H1 (cell line): ENCODE measurements around the gene RANBP9. TPM values are rescaled to one million over a fixed set of nuclear protein-coding genes. Genes with fewer than 3 reads are reported as not detected.

Experiments used
- CTCF ChIA-PET: fragments of 300-600 bp; sonication (Branson Sonifier 250); formaldehyde crosslinking; loops from one replicate; lab custom pipeline; 2021; ENCODE audit not compliant: partially characterized antibody; lab: Charles Lee
- POLR2A ChIA-PET: fragments of 300-600 bp; sonication (Branson Sonifier 250); formaldehyde crosslinking; loops from one replicate; lab custom pipeline; 2021; ENCODE audit warnings: inconsistent platforms; ENCODE audit not compliant: partially characterized antibody; lab: Charles Lee
- DNase-seq, 2 experiments: peaks; one replicate each; pipeline versions ENCODE4 v3.0.0 to v3.0.0-alpha.2; 2010 to 2022; ENCODE audit warnings: low spot score in 2 of 2, low read depth in 1 of 2, mixed read lengths in 1 of 2
- FAIRE-seq: peaks from 2 replicates; lab custom pipeline; 2011; peaks lifted over from hg19 to GRCh38; lab: Jason Lieb, UNC
- H2AFZ ChIP-seq: 2 replicates; pipeline ENCODE4 v1.8.1; 2012; ENCODE audit warnings: low read length, inconsistent platforms
- H2AK5ac ChIP-seq: 2 replicates; pipeline ENCODE4 v1.6.1; 2013; ENCODE audit warnings: low read depth, low read length
- H2BK120ac ChIP-seq: replicated peaks from 2 replicates; pipeline ENCODE3; 2013; ENCODE audit warnings: low read depth, low read length, inconsistent platforms
- H2BK12ac ChIP-seq: 2 replicates; pipeline ENCODE4 v1.6.1; 2013; ENCODE audit warnings: low read depth, low read length
- H2BK15ac ChIP-seq: 2 replicates; pipeline ENCODE4 v1.6.1; 2013; ENCODE audit warnings: low read length
- H2BK20ac ChIP-seq: 2 replicates; pipeline ENCODE4 v1.6.1; 2013; ENCODE audit warnings: low read length
- H2BK5ac ChIP-seq: 2 replicates; pipeline ENCODE4 v1.6.1; 2013; ENCODE audit warnings: low read depth, low read length
- H3K14ac ChIP-seq: 2 replicates; pipeline ENCODE4 v1.6.1; 2013; ENCODE audit warnings: inconsistent platforms; ENCODE audit not compliant: insufficient read length
- H3K18ac ChIP-seq: 2 replicates; pipeline ENCODE4 v1.6.1; 2013; ENCODE audit warnings: low read length; ENCODE audit errors: extremely low read depth
- H3K23ac ChIP-seq: 2 replicates; pipeline ENCODE4 v1.6.1; 2013; ENCODE audit warnings: inconsistent platforms; ENCODE audit not compliant: insufficient read length
- H3K23me2 ChIP-seq: 2 replicates; pipeline ENCODE4 v1.6.1; 2013; ENCODE audit warnings: low read depth, low read length
- H3K27ac ChIP-seq: 2 replicates; pipeline ENCODE4 v1.6.1; 2011; ENCODE audit warnings: low read depth, low read length, inconsistent platforms
- H3K27me3 ChIP-seq, 4 experiments: replicated peaks in 1 of 4; 1 replicate in 1 of 4; 2 replicates in 3 of 4; pipeline versions ENCODE4 v1.6.1 to v1.8.1; 2011 to 2013; ENCODE audit warnings: low read length in 3 of 4, mild to moderate bottlenecking in 3 of 4, inconsistent platforms in 2 of 4, mixed read lengths in 2 of 4, moderate library complexity in 1 of 4; ENCODE audit not compliant: control insufficient read depth in 3 of 4, insufficient read depth in 3 of 4; ENCODE audit errors: extremely low read depth in 1 of 4
- H3K36me3 ChIP-seq, 4 experiments: 2 replicates each; pipeline versions ENCODE4 v1.6.1 to v1.8.1; 2011 to 2013; ENCODE audit warnings: mild to moderate bottlenecking in 4 of 4, low read length in 3 of 4, moderate library complexity in 2 of 4, control low read depth in 1 of 4, inconsistent platforms in 1 of 4; ENCODE audit not compliant: insufficient read depth in 4 of 4, control insufficient read depth in 2 of 4
- H3K4ac ChIP-seq: replicated peaks from 2 replicates; pipeline ENCODE3; 2013; ENCODE audit warnings: low read length, low read depth, mixed read lengths, inconsistent platforms; ENCODE audit not compliant: insufficient read length
- H3K4me1 ChIP-seq, 4 experiments: replicated peaks in 1 of 4; 1 replicate in 1 of 4; 2 replicates in 3 of 4; pipeline versions ENCODE4 v1.6.1 to v1.8.1; 2011 to 2013; ENCODE audit warnings: low read length in 3 of 4, inconsistent platforms in 2 of 4, mixed read lengths in 1 of 4; ENCODE audit not compliant: insufficient read depth in 4 of 4, control insufficient read depth in 3 of 4
- H3K4me2 ChIP-seq, 2 experiments: 2 replicates each; pipeline versions ENCODE4 v1.6.1 to v1.8.1; 2011 to 2013; ENCODE audit warnings: low read depth in 2 of 2, low read length in 2 of 2, control low read depth in 1 of 2, inconsistent platforms in 1 of 2, mild to moderate bottlenecking in 1 of 2; ENCODE audit not compliant: insufficient read depth in 1 of 2
- H3K4me3 ChIP-seq, 4 experiments: fragments of 200-600, 300-600 bp in 1 of 4; sonication (generic), shearing (Covaris generic), sonication (Bioruptor Twin) in 1 of 4; 2 replicates each; pipeline versions ENCODE4 v1.5.1 to v1.8.1; 2011 to 2016; ENCODE audit warnings: low read length in 4 of 4, low read depth in 3 of 4, control low read depth in 2 of 4, inconsistent platforms in 2 of 4, mild to moderate bottlenecking in 2 of 4, mixed read lengths in 1 of 4, moderate library complexity in 1 of 4; ENCODE audit not compliant: insufficient read depth in 2 of 4; ENCODE audit errors: extremely low read depth in 1 of 4
- H3K56ac ChIP-seq: replicated peaks from 2 replicates; pipeline ENCODE3; 2013; ENCODE audit warnings: low read depth, mild to moderate bottlenecking, mixed read lengths, low read length, inconsistent platforms; ENCODE audit not compliant: insufficient read length
- H3K79me1 ChIP-seq: 2 replicates; pipeline ENCODE4 v1.6.1; 2013; ENCODE audit warnings: low read depth, low read length, control low read depth
- H3K79me2 ChIP-seq, 2 experiments: 2 replicates each; pipeline versions ENCODE4 v1.6.1 to v1.8.1; 2012 to 2013; ENCODE audit warnings: low read length in 2 of 2, mild to moderate bottlenecking in 2 of 2, inconsistent platforms in 1 of 2; ENCODE audit not compliant: insufficient read depth in 2 of 2, control insufficient read depth in 1 of 2
- H3K9ac ChIP-seq, 4 experiments: replicated peaks in 1 of 4; 1 replicate in 1 of 4; 2 replicates in 3 of 4; pipeline versions ENCODE4 v1.6.1 to v1.8.1; 2011 to 2013; ENCODE audit warnings: low read depth in 3 of 4, low read length in 3 of 4, control low read depth in 2 of 4, mild to moderate bottlenecking in 2 of 4, moderate library complexity in 2 of 4, inconsistent platforms in 1 of 4; ENCODE audit errors: extremely low read depth in 1 of 4
- H3K9me3 ChIP-seq, 2 experiments: 2 replicates each; pipeline versions ENCODE4 v1.6.1 to v1.8.1; 2012 to 2013; ENCODE audit warnings: mild to moderate bottlenecking in 2 of 2, moderate library complexity in 2 of 2, control low read depth in 1 of 2, inconsistent platforms in 1 of 2, low read depth in 1 of 2, low read length in 1 of 2, mixed read lengths in 1 of 2; ENCODE audit not compliant: insufficient read depth in 2 of 2
- H4K20me1 ChIP-seq, 2 experiments: replicated peaks in 1 of 2; 2 replicates each; pipeline versions ENCODE3 to v1.8.1; 2011 to 2013; ENCODE audit warnings: inconsistent platforms in 2 of 2, low read length in 2 of 2, mild to moderate bottlenecking in 1 of 2; ENCODE audit not compliant: insufficient read depth in 2 of 2, control insufficient read depth in 1 of 2
- H4K5ac ChIP-seq: 2 replicates; pipeline ENCODE4 v1.6.1; 2013; ENCODE audit warnings: low read length, low read depth, mixed read lengths, inconsistent platforms; ENCODE audit not compliant: insufficient read length
- H4K8ac ChIP-seq: 2 replicates; pipeline ENCODE4 v1.8.0; 2013; ENCODE audit warnings: mild to moderate bottlenecking, moderate library complexity, low read length, inconsistent platforms; ENCODE audit not compliant: insufficient read depth; ENCODE audit errors: extremely low read depth
- H4K91ac ChIP-seq: replicated peaks from 2 replicates; pipeline ENCODE3; 2013; ENCODE audit warnings: low read length, mixed read lengths, inconsistent platforms; ENCODE audit not compliant: insufficient read length
- ASH2L ChIP-seq: fragments of 200-600, 300-600 bp; sonication (generic); IDR thresholded peaks from one replicate; pipeline ENCODE4 v1.7.1; 2017; ENCODE audit warnings: low read length
- BRCA1 ChIP-seq: IDR thresholded peaks from 2 replicates; pipeline ENCODE4 v1.6.1; 2012; ENCODE audit warnings: low read depth, low read length, improper control_type of control experiment
- GTF2F1 ChIP-seq: IDR thresholded peaks from 2 replicates; pipeline ENCODE4 v1.6.1; 2012; ENCODE audit warnings: low read depth, low read length, improper control_type of control experiment, borderline replicate concordance
- KDM4A ChIP-seq: IDR thresholded peaks from one replicate; pipeline ENCODE4 v1.7.1; 2012; ENCODE audit warnings: low read depth, mild to moderate bottlenecking, moderate library complexity, low read length, inconsistent platforms; ENCODE audit not compliant: severe bottlenecking
- POLR2A ChIP-seq, 2 experiments: IDR thresholded peaks; 1 replicate in 1 of 2; 2 replicates in 1 of 2; pipeline ENCODE4 v1.6.1; 2011; ENCODE audit warnings: low read depth in 2 of 2, low read length in 2 of 2, mild to moderate bottlenecking in 2 of 2; ENCODE audit errors: control extremely low read depth in 1 of 2
- POLR2AphosphoS5 ChIP-seq: IDR thresholded peaks from 2 replicates; pipeline ENCODE4 v1.6.1; 2011; ENCODE audit warnings: low read depth, low read length
- POU5F1 ChIP-seq: IDR thresholded peaks from 2 replicates; pipeline ENCODE4 v1.6.1; 2011; ENCODE audit warnings: low read depth, mild to moderate bottlenecking, low read length, moderate library complexity
- RFX5 ChIP-seq: IDR thresholded peaks from 2 replicates; pipeline ENCODE4 v1.6.1; 2011; ENCODE audit warnings: low read depth, low read length, improper control_type of control experiment, borderline replicate concordance
- RXRA ChIP-seq: IDR thresholded peaks from 2 replicates; pipeline ENCODE4 v1.6.1; 2011; ENCODE audit warnings: low read depth, mild to moderate bottlenecking, low read length, moderate library complexity; ENCODE audit not compliant: insufficient read depth
- SAP30 ChIP-seq: fragments of 300-600 bp; sonication (generic); IDR thresholded peaks from 2 replicates; pipeline ENCODE4 v1.7.1; 2012; ENCODE audit warnings: low read length, moderate library complexity, mild to moderate bottlenecking, inconsistent platforms; ENCODE audit not compliant: insufficient read depth, insufficient replicate concordance
- TCF12 ChIP-seq: IDR thresholded peaks from 2 replicates; pipeline ENCODE4 v1.6.1; 2011; ENCODE audit warnings: low read depth, mild to moderate bottlenecking, low read length
- WGBS, 2 experiments: shearing (Covaris generic) in 1 of 2; methylation state at CpG; one replicate each; pipeline versions ENCODE4 v1.1.6 to v1.1.7; 2013 to 2015; ENCODE audit warnings: low lambda C conversion rate in 2 of 2, mixed read lengths in 2 of 2, inconsistent platforms in 1 of 2, low coverage in 1 of 2, missing lambda C conversion rate in 1 of 2; ENCODE audit not compliant: insufficient replicate concordance in 2 of 2, insufficient coverage in 1 of 2, insufficient read length in 1 of 2; ENCODE audit errors: extremely low coverage in 1 of 2, missing lambda C conversion rate in 1 of 2; 5-methylcytosine and 5-hydroxymethylcytosine counted together
- polyA plus RNA-seq, 7 experiments: library from polyadenylated mRNA; depleted of rRNA in 3 of 7; stranded (reverse) in 5 of 7; unstranded in 2 of 7; fragments of >200 nt in 5 of 7; fragments of 200-250 nt in 2 of 7; gene quantifications; 1 replicate in 5 of 7; 2 replicates in 1 of 7; 4 replicates in 1 of 7; pipeline versions ENCODE4 v1.2.1 to v1.2.3, GENCODE V29; 2011 to 2013; ENCODE audit warnings: missing spikeins in 2 of 7, mixed read lengths in 2 of 7
- total RNA-seq: library from RNA; stranded (reverse); fragmentation: NEBNext Ultra II Directional; extraction: Animal tissue kit (Norgen Biotek cat#: 25700); gene quantifications from 2 replicates; pipeline ENCODE4 v1.2.1, GENCODE V29; 2021
- TF ChIP-seq, protein P1 (sequence below): IDR thresholded peaks from 2 replicates; pipeline ENCODE4 v1.6.1; 2012; ENCODE audit warnings: low read length, inconsistent platforms

Gene RANBP9
- total and polyA plus RNA-seq, 2 of the 8 experiments (the other 6 are each of a cell fraction or from before 2014, with no cell fraction given), result 13.0 to 36.7 TPM

DNA sequence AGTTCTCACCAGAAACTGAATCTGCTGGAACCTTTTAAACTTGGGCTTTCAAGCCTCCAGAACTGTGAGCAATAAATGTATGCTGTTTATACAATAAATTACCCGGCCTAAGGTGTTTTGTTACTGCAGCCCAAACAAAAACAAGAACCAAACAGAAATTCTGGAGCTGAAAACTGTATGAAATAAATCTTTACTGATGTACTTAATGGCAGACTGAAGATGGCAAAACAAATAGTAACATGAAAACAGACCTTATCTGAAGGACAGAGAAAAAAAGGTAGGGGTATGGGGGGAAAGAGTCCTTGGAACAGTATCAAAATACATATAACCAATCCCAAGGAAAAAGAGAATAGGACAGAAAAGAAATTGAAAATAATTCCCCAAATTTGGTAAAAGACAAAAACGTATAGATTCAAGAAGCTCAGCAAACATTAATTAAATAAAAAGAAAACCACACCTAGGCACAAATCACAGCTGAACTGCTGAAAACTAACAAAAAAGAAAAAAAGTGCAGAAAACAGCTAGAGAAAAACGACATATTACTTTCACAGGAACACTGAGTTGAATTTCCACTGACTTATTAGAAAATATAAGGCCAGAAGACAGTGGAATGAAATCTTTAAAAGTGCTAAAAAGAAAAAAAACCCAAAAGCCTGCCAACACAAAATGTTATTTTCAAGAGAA is 48.8 kb downstream of the RANBP9 start:
- Histone ChIP-seq H4K5ac (no peak overlapping the region), H2BK15ac (no peak overlapping the region), H3K4ac (no peak overlapping the region), H3K27ac (no peak overlapping the region), H4K20me1 (peaks cover 0 to 4% of the 10 kb centered on the region in 2 experiments), H3K36me3 (no peaks in the 10 kb centered on the region), H4K8ac (no peak overlapping the region), H3K79me2 (peaks cover 4 to 90% of the 10 kb centered on the region in 2 experiments; a peak in 3 of 4 replicates), H4K91ac (no peak overlapping the region), H2AK5ac (no peak overlapping the region), H3K79me1 (no peaks in the 10 kb centered on the region), H3K23me2 (no peaks in the 10 kb centered on the region), H3K14ac (no peak overlapping the region), H2BK12ac (no peak overlapping the region), H3K9ac (no peak overlapping the region), H3K56ac (no peak overlapping the region), H2BK20ac (no peak overlapping the region), H3K27me3 (no peaks in the 10 kb centered on the region), H3K18ac (no peak overlapping the region), H3K23ac (no peak overlapping the region), H2BK120ac (no peak overlapping the region), H3K9me3 (no peaks in the 10 kb centered on the region), H3K4me2 (no peak overlapping the region), H3K4me1 (peaks cover 0 to 3% (median 0%) of the 10 kb centered on the region in 4 experiments; a peak in 2 of 7 replicates), H2BK5ac (no peak overlapping the region), H2AFZ (no peak overlapping the region), H3K4me3 (no peak overlapping the region)
- DNase-seq (no peak), FAIRE-seq (no peak)
- WGBS, 2 experiments, result 79% methylated on average over 3 of the region's 3 CpGs; no CpG with 5 or more reads in 1 of the 2 experiments
- ChIA-PET CTCF (no interaction called here), POLR2A (no interaction called here)
- no peak for TF ChIP-seq POLR2A (IDR thresholded peaks at IDR 0.05; ENCODE audit: control extremely low read depth in 1 of 2, low read depth in 2 of 2, low read length in 2 of 2)
- TF ChIP-seq, protein P1, sequence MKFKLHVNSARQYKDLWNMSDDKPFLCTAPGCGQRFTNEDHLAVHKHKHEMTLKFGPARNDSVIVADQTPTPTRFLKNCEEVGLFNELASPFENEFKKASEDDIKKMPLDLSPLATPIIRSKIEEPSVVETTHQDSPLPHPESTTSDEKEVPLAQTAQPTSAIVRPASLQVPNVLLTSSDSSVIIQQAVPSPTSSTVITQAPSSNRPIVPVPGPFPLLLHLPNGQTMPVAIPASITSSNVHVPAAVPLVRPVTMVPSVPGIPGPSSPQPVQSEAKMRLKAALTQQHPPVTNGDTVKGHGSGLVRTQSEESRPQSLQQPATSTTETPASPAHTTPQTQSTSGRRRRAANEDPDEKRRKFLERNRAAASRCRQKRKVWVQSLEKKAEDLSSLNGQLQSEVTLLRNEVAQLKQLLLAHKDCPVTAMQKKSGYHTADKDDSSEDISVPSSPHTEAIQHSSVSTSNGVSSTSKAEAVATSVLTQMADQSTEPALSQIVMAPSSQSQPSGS, result no peak
- no peak for TF ChIP-seq SAP30
- TF ChIP-seq RXRA, result no peak
- TF ChIP-seq POLR2AphosphoS5, result no peak
- TF ChIP-seq BRCA1, result no peak
- no peak for TF ChIP-seq ASH2L
- TF ChIP-seq RFX5, result no peak
- no peak for TF ChIP-seq GTF2F1
- TF ChIP-seq KDM4A, result no peak
- no peak for TF ChIP-seq POU5F1
- no peak for TF ChIP-seq TCF12
